A549 (cell line): ENCODE data around the gene VPS13D.

Experiments used
- HOXA7 ChIP-seq: fragments of 250-450 bp; sonication (Bioruptor Pico); IDR thresholded peaks from 2 replicates; pipeline ENCODE4 v1.5.0; 2020; ENCODE audit warnings: mild to moderate bottlenecking, moderate library complexity
- POLR2A ChIP-seq: IDR thresholded peaks from 2 replicates; pipeline ENCODE4 v1.6.1; 2012; ENCODE audit warnings: mild to moderate bottlenecking, low read length
- RAD21 ChIP-seq, 2 experiments: fragments of >200 bp in 1 of 2; sonication (Bioruptor Twin) in 1 of 2; formaldehyde crosslinking in 1 of 2; IDR thresholded peaks in 1 of 2; conservative IDR thresholded peaks in 1 of 2; 2 replicates in 1 of 2; 3 replicates in 1 of 2; pipeline ENCODE4 v1.6.1; 2012 to 2018; ENCODE audit warnings: inconsistent platforms in 1 of 2
- TF ChIP-seq, protein P1 (sequence below): fragments of >200 bp; sonication (Bioruptor Twin); formaldehyde crosslinking; IDR thresholded peaks from 3 replicates; pipeline ENCODE4 v1.5.1; 2016

DNA sequence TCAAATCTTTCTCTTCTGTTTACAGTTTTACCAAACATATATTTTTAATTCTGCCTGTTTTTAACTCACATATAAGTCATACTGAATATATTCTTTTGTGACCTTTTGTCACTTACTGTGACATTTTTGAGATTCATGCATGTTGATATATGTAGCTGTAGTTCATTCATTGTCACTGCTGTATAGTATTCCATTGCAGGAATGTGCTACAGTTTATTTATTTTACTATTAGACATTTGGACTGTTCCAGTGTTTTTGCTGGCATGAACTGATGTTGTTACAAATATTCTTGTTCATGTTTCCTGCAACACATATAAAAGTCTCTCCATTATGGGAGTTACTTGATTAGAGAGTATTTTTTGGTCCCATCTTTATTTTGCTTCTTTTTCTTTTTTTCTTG, 213.3 kb downstream of the VPS13D start:
- TF ChIP-seq, protein P1, sequence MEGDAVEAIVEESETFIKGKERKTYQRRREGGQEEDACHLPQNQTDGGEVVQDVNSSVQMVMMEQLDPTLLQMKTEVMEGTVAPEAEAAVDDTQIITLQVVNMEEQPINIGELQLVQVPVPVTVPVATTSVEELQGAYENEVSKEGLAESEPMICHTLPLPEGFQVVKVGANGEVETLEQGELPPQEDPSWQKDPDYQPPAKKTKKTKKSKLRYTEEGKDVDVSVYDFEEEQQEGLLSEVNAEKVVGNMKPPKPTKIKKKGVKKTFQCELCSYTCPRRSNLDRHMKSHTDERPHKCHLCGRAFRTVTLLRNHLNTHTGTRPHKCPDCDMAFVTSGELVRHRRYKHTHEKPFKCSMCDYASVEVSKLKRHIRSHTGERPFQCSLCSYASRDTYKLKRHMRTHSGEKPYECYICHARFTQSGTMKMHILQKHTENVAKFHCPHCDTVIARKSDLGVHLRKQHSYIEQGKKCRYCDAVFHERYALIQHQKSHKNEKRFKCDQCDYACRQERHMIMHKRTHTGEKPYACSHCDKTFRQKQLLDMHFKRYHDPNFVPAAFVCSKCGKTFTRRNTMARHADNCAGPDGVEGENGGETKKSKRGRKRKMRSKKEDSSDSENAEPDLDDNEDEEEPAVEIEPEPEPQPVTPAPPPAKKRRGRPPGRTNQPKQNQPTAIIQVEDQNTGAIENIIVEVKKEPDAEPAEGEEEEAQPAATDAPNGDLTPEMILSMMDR, result no peak
- TF ChIP-seq POLR2A (no peak), HOXA7 (CRISPR knock-in tag) (no peak), RAD21 (conservative IDR thresholded peaks at IDR 0.05 in 1 of 2, IDR thresholded peaks at IDR 0.05 in 1 of 2) (no peak)
